HPDE6-E6E7 (cell line): ENCODE data around the gene RFX5.
"Not testable (repeated sequence)": the region's sequence is repeated elsewhere in the genome, so short reads cannot be mapped to it uniquely, and the experiment has no call there.

Experiments used
- DNase-seq: peaks from one replicate; pipeline ENCODE4 v3.0.0; 2011; ENCODE audit warnings: missing footprints; ENCODE audit errors: extremely low spot score

RFX5 gene

DNA sequence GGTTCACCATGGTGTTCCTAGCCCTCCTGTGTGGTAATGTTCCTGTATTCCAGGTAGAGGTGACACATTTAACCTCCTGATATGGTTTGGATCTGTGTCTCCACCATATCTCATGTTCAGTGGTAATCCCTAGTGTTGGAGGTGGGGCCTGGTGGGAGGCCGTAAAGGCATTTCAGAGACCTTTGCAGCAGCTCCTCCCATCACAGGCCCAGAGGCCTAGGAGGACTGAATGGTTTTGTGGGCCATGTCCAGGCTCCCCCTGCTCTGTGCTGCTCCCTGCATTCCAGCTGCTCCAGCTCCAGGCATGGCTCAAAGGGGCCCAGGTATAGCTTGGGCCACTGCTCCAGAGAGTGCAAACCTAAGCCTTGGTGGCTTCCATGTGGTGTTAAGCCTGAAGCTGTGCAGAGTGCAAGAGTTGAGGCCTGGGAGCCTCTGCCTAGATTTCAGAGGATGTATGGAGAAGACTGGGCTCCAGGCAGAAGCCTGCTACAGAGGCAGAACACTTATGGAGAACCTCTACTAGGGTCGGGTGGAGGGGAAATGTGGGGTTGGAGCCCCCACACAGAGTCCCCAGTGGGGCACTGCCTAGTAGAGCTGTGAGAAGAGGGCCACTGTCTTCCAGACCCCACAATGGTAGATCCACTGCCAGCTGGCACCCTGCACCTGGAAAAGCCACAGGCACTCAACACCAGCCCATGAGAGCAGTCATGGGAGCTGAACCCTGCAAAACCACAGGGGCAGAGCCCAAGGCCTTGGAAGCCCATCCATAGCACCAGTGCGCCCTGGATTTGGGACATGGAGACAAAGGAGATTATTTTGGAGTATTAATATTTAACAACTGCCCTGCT lies 15.5 kb upstream of the RFX5 start:
- no peak for DNase-seq

DNA sequence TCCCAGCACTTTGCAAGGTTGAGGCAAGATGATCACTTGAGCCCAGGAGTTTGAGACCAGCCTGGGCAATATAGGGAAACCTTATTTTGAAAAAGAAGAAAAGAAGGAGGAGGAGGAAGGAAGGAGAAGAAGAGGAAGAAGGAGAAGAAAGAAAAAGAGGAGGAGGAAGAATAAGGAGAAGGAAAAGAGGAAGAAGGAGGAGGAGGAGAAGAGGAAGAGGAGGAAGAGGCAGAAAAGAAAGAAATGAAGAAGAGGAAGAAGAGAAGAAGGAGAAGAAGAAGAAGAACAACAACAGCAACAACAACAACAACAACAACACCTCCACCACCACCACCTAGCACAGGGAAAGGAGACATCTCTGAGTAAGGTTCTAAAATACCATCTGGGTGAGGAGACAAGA lies 14.8 kb upstream of the RFX5 start:
- no peak for DNase-seq

- DNase-seq: no peak
Observed at GRCh38 chr1:151356696-151357095, 9.6 kb upstream of the RFX5 start.

DNA sequence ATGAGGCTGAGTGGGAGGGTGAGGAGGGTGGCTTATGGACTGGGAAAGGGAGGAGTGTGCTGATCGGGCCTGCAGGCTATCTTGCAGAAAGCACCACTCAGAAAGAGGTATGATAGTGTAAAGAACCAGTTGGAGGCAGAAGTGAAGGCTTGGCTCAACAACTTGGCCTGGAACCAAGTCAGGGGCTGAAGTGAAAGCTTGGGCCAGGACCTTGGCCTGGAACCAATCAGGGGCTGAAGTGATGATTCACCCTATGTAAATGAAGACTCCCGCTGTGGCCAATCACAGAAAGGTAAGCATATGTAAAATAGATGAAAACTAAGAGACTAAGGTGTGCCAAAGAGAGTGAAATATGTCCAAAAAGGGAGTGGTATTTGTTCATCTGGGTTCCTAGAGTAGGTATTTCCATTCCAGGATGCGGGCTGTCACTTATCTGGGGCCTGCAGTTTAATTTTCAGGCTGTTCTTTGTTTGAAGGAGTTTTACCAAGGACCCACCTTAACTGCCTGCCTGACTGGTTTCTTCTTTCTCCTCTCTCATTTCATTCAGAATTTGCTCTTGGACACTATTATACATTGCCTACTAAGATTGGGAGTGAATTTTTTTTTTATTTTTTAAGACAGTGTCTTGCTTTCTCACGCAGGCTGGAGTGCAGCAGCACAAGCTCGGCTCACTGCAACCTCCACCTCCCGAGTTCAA lies 5.1 kb upstream of the RFX5 start:
- no peak for DNase-seq

GRCh38 chr1:151350323-151350722 lies 3.3 kb upstream of the RFX5 start:
- not testable (repeated sequence) for DNase-seq

GRCh38 chr1:151347523-151348246 lies 633 bp upstream of the RFX5 start:
- DNase-seq: no peak

- no peak for DNase-seq
Observed at GRCh38 chr1:151346082-151346768, 827 bp downstream of the RFX5 start.

- DNase-seq: no peak
Observed at GRCh38 chr1:151344291-151344690, 2.8 kb downstream of the RFX5 start.

DNA sequence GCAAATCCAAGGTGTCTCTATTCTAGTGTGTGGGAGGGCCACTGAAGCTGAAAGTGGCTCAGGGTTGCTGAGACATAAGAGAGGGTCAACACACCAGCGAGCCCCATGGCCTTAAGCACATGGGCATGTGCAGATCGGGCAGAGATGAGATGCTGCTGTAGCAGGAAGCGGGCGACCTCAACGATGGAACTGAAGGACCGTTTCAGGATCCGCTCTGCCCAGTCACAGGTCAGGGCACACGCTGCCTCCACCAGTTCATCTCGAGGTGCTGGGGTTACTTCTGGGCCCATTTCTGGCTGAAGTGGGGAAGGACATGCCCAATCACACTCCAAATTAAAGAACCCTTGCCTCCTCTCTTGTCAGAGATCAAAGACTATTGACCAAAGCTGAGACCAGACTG lies 3.5 kb downstream of the RFX5 start:
- no peak for DNase-seq

GRCh38 chr1:151342569-151342968 lies 4.5 kb downstream of the RFX5 start:
- no peak for DNase-seq

- DNase-seq: no peak
Observed at GRCh38 chr1:151342021-151342420, 5.0 kb downstream of the RFX5 start.

DNA sequence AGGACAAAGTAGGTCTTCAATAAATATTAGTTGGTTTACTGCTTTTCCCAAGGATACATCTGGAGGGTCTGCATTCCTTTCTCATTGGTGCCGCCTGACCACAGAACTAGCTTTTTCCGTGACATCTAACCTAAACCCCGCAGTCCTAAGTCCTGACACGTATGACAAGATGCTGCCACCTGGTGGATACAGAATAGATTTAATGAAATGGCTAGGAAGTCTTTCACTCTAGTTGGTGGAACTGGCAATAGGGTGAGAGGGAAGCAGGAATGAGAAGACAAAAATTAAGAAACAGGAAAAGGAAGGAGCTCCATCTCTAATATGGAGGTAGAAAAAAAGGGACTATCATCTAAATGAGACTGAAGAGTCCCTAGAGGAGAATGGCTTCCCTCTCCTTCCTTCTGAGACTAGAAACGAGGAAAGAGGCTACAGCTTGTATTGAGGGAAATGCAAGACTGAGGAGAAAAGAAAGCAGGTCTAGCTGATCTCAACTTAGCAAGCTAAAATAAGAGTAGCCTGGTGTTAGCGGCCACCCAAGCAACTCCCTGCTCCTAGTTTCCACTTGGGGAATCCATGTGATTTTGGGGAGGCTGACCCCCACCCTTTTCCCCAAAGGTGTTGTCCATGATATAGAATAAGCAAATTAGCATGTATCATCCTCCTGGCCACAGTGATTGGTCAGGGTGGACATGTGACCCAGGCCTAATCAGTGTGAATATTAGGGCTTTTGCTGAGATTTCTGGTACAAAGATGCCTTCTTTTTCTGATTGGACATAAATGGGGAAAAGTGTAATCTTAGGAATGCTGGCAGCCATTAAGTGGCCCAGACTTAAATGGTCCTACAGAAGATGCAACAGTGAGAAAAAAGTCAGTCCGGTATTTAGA lies 5.9 kb downstream of the RFX5 start:
- peak; percentile 50 for DNase-seq

DNA sequence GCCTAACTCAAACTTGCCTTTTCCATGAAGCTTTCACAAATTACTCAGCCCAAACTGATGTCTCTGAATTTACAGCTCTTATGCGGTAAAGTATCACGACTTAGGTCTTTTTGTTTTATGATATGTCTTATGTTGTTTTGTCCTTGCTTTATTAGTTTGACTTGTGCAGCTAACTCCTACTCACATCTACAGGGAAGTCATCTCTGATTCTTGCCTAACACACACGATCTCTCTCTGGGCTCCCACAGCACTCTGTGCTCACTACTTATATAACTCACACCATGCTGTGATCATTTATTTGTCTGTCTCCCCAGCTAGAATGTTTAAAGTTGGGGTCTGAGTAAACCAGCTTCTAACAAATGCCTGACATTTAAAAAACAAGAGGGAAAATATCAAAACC lies 10.5 kb downstream of the RFX5 start:
- no peak for DNase-seq

DNA sequence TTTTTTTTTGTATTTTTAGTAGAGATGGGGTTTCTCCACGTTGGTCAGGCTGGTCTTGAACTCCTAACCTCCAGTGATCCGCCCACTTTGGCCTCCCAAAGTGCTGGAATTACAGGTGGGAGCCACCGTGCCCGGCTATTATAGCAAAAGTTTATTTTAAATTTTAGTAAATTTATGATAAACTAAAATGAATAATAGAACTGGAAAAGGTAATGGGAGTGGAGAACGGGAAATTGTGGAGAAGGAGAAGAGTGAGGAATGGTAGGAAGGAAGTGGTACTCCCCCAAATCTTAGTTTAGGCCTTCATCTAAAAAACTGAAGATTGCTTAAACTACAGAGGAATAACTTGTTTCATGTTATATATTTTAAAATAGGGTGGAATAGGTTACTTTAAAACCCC lies 12.2 kb downstream of the RFX5 start:
- DNase-seq: no peak

DNA sequence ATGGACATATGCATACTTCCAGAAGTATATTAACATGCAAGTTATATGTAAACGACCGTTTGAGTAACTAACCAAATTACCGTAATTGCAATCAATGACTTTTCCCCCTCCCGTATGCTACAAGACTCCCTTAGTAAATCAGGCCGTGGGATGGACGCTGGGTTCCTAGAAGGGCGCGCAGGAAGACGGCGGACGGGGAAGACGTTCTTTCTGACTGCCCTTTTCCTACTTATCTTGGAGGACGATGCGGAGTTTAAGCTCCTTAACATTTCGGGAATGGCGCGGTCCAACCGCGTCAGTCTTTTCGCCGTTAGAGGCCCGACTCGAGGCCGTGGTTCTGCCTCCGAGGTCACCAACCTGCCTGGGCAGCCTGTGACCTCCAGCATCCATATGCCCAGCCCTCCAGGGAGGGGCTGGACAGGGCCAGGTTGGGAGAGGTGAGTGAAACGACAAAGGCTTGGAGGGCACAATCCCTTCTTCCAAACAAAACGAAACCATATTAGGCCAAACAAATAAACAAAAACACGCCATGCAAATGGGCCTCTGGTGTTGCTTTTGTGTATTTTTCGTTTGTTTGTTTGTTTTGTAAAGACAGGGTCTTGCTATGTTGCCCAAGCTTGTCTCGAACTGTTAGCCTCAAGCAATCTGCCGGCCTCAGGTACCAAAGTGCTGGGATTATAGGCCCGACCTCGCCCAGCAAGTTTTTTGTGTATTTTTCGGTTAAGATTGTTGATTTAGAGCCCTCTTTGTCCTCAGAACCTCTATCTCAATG lies 19.0 kb downstream of the RFX5 start:
- DNase-seq: no peak

DNA sequence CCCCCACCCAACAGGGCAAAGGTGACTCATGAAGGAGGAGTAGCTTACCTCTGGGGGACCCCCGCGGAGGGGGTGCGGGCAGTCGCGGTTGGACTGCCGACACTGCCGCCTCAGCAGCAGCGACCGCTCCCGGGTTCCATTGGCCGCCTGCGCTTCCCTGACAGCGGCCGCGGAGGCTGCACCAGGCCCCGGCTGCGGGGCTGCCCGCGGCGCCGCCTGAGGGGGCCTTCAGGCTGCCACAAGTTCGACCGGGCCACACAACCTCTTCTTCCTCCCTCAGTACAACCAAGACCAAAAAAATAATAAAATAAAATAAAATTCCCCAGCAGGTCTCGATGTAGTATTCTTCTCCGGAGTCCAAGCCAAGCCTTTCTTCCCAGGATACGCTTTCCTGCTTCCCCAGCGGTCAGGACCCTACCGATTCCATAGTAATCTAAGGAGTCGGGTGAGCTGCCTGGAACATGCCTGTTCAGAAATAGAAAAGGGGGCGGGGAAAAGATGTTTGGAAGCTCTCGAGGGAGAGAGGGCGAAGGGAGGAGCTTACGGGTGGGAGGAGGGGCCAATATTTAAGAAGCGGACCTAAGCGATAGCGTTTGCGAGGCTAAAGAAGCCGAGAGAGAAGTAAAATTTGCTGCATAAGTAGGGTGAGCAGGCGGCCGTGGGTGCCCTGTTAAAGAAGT lies 19.7 kb downstream of the RFX5 start, which contains the start of gene PI4KB:
PI4KB (minus strand) TSS at position 194 of the 680 bp plus-strand sequence. CDS start 10,935 bp downstream, outside the sequence.
- DNase-seq: peak; percentile 98

- DNase-seq: no peak
Observed at GRCh38 chr1:151326619-151327222, 20.3 kb downstream of the RFX5 start.

DNA sequence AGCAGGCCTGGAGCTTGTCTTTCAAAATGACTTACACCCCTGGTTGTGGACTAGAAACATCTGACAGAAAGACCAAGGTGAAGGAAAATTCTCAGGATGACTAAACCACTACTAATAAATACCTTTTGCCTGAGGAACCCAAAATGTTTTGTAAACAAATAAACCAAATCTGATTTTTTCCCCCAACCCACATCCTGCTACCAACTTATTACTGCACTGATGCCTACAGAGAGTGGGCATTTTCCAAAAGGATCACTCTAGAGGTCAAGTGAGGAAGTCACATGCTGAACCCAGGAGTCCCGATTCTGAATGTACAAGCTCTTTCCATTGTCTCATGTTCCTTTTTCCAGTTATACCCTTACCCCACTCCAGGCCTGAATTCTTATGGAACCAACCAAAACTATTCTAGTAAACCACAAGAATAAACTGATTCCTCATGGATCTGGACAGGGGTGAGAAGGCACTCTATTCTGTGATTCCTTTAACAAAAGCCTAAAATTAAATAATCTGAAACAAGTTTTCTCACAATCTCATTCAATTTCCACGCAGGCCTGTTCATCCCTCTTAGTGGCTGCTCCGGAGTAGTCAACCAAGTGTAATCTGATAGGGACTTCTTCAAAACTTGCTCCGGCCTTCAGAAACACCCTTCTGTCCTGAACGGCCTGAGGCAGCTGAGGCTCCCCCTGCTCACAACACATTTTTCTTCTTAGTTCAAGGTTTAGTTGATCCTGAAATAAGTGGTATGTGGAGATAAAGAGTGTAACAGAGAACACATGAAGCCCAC lies 21.2 kb downstream of the RFX5 start:
- no peak for DNase-seq
